OCI-LY7 (cell line): ENCODE measurements around the gene UGT1A3.

Experiments
- EZH2phosphoT487 ChIP-seq: fragments of 200-600 bp; sonication (generic); IDR thresholded peaks from 2 replicates; pipeline ENCODE4 v1.6.1; 2018; ENCODE audit warnings: low read depth, borderline replicate concordance, mild to moderate bottlenecking, mixed run types, antibody characterized with exemption, low read length, moderate library complexity, mixed read lengths
- TF ChIP-seq, protein P1 (sequence below): fragments of 200-600 bp; sonication (generic); conservative IDR thresholded peaks from 2 replicates; pipeline ENCODE4 v1.5.1; 2014; ENCODE audit warnings: mild to moderate bottlenecking, antibody characterized with exemption, low read length, moderate library complexity, mixed read lengths

GRCh38 chr2:233686928-233687327 is 41.9 kb upstream of the UGT1A3 start:
- TF ChIP-seq, protein P1, sequence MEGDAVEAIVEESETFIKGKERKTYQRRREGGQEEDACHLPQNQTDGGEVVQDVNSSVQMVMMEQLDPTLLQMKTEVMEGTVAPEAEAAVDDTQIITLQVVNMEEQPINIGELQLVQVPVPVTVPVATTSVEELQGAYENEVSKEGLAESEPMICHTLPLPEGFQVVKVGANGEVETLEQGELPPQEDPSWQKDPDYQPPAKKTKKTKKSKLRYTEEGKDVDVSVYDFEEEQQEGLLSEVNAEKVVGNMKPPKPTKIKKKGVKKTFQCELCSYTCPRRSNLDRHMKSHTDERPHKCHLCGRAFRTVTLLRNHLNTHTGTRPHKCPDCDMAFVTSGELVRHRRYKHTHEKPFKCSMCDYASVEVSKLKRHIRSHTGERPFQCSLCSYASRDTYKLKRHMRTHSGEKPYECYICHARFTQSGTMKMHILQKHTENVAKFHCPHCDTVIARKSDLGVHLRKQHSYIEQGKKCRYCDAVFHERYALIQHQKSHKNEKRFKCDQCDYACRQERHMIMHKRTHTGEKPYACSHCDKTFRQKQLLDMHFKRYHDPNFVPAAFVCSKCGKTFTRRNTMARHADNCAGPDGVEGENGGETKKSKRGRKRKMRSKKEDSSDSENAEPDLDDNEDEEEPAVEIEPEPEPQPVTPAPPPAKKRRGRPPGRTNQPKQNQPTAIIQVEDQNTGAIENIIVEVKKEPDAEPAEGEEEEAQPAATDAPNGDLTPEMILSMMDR = no peak
- TF ChIP-seq EZH2phosphoT487 = no peak
